OCI-LY7 (cell line): ENCODE measurements around the gene SH3TC1.

Source experiments
- EZH2phosphoT487 ChIP-seq: fragments of 200-600 bp; sonication (generic); IDR thresholded peaks from 2 replicates; pipeline ENCODE4 v1.6.1; 2018; ENCODE audit warnings: low read depth, borderline replicate concordance, mild to moderate bottlenecking, mixed run types, antibody characterized with exemption, low read length, moderate library complexity, mixed read lengths
- TF ChIP-seq, protein P1 (sequence below): fragments of 200-600 bp; sonication (generic); conservative IDR thresholded peaks from 2 replicates; pipeline ENCODE4 v1.5.1; 2014; ENCODE audit warnings: mild to moderate bottlenecking, antibody characterized with exemption, low read length, moderate library complexity, mixed read lengths

DNA sequence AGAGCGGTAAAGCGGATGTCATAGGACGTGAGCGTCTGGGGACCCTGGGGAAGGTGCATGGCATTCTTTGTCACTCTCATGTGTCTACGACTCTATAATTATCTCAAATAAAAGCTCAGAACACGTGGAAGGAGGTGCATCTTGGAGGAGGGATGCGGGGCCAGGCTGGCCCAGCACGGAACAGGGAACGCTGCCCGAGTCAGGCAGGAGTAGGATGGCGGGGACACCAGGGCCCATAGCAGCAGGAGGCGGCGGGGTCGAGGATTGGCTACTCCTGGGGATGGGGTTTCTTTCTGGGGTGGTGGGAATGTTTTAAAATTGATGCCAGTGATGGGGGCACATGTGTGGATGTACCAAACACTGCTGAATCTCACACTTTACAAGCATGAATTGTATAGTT is 65.0 kb downstream of the SH3TC1 start:
- TF ChIP-seq, protein P1, sequence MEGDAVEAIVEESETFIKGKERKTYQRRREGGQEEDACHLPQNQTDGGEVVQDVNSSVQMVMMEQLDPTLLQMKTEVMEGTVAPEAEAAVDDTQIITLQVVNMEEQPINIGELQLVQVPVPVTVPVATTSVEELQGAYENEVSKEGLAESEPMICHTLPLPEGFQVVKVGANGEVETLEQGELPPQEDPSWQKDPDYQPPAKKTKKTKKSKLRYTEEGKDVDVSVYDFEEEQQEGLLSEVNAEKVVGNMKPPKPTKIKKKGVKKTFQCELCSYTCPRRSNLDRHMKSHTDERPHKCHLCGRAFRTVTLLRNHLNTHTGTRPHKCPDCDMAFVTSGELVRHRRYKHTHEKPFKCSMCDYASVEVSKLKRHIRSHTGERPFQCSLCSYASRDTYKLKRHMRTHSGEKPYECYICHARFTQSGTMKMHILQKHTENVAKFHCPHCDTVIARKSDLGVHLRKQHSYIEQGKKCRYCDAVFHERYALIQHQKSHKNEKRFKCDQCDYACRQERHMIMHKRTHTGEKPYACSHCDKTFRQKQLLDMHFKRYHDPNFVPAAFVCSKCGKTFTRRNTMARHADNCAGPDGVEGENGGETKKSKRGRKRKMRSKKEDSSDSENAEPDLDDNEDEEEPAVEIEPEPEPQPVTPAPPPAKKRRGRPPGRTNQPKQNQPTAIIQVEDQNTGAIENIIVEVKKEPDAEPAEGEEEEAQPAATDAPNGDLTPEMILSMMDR, result no peak
- TF ChIP-seq EZH2phosphoT487, result no peak
